ENCODE data around the gene TMEM179.

DNA sequence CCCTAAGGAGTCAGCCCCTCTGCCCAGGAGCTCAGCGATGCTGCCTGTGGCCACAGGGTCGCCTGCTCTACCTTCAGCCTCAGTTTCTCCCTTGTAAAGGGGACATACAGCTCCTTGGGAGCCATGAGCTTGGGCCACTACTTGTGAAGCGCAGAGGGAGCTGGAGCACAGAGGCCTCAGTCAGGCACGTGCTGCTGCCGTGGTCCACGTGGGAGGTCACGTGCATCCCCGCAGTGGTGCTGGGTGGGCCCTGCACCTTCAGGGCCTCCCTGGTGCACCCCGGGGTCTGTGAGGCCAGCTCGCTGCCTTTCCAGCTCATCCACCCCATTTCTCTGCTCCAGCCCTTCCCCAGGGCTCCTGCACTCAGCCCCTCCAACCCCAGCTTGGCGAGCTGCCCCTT lies 36.0 kb downstream of the TMEM179 start:
- TF ChIP-seq POLR2AphosphoS5 (IDR thresholded peaks at IDR 0.05; ENCODE audit: borderline replicate concordance, low read depth, low read length) (no peak), EZH2 (IDR thresholded peaks at IDR 0.05) (no peak)
